GM21529 (cell line): ENCODE data around the gene TCAF1.
"Not testable (repeated sequence)": the region's sequence is repeated elsewhere in the genome, so short reads cannot be mapped to it uniquely, and the experiment has no call there.

Source experiments
- ATAC-seq: cut with Tn5 transposase; IDR thresholded peaks from one replicate; pipeline ENCODE4 v1.9.1; 2021; ENCODE audit not compliant: unreplicated experiment

Gene TCAF1

DNA sequence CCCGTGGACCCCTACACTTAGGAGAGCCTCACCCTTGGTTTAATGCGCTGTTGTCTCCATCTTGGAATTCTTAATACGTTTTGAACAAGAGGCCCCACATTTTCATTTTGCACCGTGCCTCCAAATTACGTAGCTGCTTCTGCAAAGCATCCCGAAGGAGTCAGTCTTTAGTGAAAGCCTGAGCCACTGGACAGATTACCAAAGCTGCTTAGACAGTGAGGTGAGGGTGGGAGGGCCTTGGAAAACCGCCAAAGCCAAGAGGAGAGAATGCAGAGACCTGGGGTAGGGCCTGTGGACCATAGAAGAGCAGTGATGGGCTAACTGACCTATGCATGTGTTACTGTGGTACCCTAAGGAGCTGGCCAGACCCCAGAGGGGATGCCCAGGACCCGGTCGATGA is 4.2 kb upstream of the TCAF1 start:
- no peak for ATAC-seq

DNA sequence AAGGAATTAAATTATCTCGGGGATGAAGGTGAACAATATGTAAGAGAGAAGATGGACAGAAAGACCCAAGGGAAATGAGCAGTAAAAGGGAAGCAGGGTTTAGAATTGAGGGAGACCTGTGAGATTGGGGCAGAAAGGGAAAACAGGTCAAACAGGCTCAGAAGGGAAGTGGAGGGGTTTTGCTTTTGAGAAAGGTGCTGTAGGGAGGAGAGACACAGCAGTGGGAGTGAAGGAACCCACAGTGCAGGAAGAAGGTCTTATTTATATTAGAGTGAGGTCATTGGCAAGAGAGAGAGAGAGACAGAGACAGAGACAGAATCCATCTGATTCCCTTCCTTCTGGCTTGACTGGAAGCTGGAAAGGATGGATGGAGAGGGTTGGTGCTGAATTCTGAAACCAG is 3.5 kb upstream of the TCAF1 start:
- no peak for ATAC-seq

DNA sequence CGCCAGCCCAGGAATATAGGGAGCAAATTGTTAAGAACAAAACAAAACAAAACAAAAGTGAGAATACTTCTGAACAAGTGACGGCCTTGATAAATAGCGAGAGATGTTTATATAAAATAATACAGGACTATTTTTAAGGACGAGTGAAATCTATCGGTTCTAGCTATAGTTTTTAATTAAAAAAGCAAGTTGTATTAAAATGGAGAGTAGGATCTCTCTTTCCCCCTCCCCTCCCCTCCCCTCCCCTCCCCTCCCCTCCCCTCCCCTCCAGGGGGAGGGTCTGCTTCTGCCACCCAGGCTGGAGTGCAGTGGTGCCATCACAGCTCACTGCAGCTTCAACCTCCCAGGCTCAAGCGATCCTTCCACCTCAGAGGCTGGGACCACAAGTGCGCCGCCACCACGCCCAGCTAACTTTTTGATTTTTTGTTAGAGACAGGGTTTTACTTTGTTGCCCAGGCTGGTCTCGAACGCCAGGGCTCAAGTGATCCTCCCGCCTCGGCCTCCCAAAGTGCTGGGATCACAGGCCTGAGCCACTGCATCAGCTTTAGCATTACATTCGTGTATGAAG is 440 bp upstream of the TCAF1 start:
- ATAC-seq = no peak

DNA sequence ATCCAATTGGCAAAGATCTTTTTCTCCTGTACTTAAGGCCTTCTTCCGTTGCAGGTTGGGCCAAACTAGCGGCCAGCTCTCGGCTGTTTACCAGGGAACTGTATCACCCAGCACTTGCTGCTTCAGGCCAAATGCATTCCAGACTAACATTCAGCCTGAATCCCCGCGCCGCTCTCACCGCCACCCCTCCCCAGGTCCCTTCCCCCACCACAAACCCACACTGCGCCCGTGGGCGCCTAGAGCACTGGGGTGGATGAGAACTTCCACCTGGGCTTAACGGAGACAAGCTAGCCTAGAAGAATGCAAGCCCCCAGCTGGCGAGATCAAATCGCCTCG is 676 bp downstream of the TCAF1 start:
- ATAC-seq = no peak

DNA sequence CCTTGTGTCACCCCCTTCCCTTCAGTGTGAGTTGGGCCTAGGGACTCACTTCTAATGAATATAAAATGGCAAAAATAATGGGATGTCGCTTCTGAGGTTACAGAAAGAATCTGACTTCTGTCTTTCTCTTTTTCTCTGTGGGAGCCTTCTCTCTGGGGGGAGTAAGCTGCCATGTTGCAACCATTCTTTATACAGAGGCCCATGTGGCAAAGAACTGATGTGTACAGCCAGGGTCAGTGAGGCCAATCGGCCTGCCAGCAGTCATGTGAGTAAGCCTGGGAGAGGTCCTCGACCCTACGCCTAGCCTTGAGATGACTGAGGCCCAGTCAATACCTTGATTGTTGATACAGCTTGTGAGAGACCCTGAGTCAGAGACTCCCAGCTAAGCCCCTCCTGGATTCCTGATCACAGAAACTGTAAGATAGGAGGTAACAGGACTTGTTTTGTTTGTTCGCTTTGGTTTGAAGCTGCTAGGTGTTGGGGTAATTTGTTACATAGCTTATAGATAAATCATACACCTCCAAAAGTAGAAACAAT is 1.7 kb downstream of the TCAF1 start:
- ATAC-seq = no peak

DNA sequence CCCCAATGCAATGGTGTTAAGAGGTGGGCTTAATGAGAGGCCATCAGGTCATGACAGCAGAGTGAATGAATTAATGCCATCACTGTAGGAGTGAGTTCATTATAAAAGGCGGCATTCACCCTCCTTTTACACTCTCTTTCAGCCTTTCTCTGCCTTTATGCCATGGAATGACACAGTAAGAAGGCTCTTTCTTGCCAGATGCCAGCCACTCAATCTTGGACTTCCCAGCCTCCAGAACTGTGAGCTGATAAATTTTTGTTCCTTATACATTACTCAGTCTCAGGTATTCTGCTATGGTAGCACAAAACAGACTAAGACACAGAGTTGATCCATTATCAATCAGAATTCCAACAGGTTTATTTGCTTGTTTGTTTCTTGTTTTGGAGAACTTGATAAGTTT is 3.2 kb downstream of the TCAF1 start:
- no peak for ATAC-seq

DNA sequence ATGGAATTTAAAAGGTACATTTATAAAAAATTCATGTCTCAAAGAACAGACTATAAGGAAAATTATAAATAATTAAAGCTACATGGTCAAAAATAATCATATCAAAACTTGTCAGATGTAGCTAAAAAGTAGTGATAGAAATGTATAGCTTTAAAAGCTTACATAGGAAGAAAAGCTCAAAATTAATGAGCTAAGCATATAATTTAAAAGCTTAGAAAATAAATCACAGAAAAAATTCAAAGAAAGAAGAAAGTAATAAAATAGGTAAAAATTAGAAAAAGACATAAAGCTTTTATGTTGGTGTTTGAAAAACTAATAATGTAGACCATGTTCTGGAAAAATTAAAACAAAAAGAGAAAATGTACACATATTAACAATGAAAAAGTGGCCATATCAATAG is 5.3 kb downstream of the TCAF1 start:
- no peak for ATAC-seq

DNA sequence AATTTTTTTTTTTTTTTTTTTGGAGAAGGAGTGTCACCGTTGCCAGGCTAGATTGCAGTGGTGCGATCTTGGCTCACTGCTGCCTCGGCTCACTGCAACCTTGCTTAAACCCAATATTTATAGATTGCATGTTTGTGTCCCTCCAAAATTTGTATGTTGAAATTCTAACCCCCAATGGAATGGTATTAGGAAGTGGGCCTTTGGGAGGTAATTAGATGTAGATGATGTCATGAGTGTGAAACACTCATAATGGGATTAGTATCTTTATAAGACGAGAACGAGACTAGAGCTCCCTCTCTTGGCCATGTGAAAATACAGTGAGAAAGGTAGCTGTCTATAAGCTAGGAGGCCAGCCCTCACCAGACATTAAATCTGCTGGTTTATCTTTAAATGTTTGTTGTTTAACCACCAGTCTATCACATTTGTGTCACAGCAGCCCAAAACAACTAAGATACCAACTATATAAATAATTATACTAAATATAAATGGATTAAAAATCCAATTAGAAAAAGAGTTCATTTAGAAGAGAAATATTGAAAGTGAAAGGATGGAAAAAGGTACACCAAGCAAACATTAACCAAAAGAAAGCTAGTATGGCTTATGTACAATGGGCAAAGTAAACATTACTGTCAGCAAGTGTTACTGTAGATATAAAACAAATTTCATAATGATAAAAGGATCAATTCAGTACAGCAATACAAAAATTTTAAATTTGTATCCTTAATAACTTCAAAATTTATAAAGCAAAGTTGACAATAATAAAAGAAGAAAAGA is 9.3 kb downstream of the TCAF1 start:
- ATAC-seq = peak; percentile 100

DNA sequence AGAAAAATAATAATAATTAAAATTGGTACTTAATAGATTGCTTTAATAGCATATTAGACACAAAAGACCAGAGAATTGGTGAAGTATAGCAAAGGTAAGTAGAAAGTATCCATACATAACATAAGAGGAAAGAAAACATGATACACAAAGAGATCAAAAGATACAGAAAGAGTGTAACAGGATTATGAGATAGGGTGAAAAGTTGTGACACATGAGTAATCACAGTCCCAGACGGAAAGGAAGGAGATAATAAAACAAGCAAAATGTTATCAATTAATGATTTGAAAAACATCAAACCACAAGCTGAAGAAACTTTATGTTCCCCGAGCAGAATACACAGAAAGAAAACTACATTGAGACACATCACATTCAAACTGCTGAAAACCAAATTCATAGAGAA is 10.5 kb downstream of the TCAF1 start:
- no peak for ATAC-seq

DNA sequence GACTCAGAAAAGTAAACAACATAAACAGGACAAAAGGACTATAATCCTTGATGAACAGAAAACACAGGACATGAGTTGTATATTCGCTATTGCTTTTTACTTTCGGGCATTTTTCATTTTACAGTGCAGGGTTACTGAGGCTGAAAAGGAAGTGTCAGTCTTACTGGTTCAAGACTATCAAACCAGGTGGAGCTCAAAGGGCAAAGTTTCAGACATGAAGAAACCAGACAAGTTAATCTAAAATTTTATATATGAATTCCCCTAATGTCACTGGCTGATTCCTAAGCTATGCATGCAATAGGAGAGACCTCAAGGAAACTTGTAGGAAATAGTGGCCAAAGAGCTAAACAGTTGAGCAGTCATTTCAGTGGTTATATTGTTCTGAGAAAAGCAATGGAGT is 11.4 kb downstream of the TCAF1 start:
- no peak for ATAC-seq

DNA sequence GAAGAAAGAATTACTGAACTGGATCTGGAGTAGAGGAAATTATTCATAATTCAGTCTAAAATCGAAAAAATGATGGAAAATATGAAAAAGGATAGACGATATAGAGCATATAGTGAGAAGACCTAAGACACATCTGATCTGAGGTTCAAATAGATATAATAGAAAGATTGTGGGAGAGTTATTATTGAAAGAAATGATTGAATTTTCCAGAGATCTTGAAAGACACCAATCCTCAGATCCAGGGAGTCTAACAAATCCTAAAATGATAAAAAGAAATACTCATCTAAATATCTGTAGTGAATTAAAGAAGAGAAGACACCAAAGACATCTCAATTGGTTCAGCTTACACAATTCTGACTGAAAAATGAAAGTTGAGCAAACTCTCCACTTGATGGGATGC is 12.9 kb downstream of the TCAF1 start:
- ATAC-seq = no peak

DNA sequence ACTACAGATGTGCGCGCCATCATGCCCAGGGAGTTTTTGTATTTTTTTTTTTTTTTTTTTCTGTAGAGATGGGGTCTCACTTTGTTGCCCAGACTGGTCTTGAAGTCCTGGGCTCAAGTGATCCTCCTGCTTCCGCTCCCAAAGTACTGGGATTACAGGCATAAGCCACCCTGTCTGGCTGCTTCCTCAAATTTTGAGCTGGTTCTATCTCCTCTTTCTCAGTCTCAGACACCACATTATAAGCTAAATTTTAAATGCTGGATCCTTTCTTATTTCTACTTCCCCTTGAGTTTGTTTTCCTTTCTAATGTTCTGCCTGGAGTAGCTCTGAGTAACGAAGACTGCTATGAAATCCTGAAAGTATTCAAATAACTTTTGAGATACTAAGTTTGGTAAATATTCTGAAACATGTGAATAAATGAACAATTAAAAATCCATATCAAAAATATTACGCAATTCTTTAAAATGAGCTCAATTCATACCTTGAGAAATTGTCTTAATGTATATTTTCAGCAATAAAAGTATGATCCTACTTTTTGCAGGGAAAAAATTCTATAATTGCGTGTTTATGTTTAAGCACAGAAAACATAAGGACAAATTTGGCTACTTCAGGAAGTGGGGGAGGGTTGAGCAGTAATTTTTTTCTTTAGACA is 15.0 kb downstream of the TCAF1 start:
- ATAC-seq = no peak

DNA sequence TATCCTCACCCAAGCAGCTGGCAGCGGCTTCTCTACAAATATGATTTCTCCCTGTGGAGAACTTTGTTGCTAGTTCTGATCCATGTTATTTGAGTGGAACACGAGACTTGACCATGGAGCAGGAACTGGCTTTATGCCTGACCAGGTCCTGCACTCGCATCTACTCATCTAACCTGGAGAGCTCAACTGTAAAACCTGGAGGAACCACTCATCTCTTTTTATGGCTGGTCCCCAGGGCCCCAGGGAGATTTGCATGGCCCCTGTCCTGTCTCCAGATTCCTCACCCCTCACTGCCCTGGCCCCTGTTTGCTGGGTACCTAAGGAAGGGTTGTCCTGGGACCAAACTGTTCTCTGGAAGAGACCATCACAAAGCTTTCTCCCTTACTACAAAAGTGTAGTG is 16.0 kb downstream of the TCAF1 start:
- ATAC-seq = peak; percentile 45

DNA sequence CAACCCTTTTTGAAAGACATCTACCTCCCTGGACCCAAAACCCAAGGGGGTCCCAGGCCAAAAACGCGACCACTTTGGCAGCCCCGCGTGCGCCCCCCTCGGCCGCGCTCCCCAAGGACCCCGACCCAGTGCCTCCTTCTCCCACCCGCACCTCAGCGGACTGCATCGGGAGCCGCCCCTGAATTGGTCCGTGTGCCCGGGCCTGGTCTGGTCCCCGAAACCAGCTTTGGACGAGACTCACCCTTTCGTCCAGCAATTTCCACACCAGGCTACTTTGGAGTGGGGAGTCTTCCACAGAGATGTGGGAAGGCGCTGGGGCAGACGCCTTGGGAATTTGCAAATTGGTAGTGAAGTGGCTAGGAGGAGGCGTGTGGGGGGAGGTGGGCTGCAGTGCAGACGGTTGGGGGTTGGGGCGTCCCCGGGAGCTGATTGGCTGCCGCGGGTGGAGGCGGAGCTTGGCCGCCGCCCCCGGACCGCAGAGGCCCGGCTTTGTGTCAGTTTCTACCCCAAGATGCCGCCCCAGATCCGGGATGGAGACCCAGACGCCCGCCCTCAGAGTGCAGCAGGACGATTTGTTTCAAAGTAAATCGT is 16.9 kb downstream of the TCAF1 start:
- peak; percentile 90 for ATAC-seq

DNA sequence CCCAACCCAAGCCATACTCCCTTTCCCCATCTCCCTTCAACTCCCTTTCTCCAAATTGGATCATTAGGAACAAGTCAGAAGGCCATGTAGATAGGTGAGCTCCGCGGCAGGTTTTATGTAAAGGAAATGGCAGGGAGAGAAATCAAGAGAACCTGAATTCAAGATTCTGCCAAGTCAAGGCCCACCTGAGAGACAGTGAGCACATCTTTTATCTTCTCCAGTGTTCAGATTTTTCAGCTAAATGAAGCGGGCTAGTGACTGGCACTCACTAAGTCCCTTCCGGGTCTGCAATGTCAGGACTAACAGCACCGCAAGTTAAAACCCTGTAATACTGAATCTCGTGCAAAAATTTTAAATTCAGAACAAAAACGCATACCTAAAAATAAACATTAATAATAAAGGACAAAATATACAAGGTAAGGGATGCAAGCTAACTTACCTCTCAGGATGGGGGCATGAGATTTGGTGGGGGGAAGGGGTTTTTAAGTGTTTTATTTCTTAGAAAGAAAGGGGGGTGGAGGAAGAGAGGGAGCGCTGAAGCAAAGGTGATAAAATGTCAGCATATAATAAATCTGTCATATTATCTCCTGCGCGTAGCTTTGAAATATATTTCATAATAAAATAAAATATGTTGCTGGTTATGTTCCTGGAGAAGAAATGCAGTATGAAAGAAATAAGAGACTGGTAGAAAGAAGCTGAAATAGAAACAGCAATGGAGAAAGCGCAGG is 17.6 kb downstream of the TCAF1 start:
- no peak for ATAC-seq

DNA sequence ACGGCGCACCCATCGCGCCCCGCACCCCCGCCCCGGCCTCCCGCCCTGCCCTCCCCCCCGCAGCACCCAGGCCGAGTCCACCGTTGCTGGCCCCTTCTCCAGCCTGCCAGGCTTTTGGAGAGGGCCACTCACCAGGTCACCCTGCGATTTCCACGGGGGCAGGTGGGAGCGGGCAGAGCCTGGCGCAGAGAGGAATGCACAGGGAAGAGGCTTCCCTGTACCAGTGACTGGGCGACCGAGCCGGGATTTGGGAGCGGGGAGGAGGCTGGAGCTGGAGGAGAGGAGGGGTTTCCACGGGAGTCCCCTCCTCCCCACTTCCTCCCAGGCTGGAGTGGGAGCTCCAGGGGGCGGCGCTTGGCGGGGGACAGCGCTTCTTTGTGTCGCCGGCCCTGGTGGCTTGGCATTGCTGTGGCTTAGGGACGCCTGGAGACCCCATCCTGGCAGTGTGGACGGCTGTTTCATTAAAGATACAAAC is 19.3 kb downstream of the TCAF1 start:
- ATAC-seq = no peak

DNA sequence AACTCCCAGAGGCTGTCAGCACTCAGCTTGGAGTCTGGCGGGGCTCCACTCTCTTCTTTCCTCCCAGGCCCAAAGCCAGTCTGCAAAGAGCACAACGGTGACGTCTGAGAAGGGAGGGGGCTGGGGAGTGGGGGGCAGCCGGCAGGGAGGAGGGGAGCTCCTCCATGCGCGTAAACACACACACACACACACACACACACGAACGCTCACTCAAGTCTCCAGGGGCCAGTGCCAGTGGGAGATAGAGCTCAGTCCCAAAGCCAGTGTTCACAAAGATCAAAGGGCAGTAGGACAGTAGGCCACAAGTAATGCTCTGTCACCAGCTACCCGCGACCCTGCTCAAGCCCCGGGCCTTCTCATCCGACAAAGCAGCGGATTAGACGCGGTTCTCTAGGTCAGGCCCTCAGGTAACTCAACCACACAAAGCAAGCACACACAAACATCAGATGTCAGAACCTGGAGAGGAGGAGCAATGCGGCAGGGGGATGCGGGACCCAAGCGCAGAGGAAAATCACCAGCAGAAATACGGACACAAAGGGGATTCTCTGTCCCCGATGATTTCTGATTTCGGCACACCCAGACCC is 19.9 kb downstream of the TCAF1 start:
- no peak for ATAC-seq

DNA sequence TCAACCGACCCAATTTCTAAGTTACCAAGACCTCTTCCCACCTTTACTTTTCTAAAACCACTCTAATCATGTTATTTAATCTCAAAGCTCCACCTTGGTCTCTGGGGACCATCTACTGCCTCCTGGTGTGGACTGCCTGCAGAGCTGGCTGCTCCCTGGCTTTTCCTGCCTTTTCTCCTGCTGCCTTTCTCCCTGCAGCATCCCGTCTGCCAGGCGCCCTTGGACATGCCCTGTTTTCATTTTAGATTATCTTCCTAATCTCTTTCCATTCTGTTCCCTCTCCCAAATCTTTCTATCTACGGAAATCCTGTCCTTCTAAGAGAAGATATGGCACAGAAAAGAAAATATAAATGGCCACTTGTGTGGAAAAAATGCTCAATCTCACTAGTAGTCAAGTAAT is 23.1 kb downstream of the TCAF1 start:
- no peak for ATAC-seq

DNA sequence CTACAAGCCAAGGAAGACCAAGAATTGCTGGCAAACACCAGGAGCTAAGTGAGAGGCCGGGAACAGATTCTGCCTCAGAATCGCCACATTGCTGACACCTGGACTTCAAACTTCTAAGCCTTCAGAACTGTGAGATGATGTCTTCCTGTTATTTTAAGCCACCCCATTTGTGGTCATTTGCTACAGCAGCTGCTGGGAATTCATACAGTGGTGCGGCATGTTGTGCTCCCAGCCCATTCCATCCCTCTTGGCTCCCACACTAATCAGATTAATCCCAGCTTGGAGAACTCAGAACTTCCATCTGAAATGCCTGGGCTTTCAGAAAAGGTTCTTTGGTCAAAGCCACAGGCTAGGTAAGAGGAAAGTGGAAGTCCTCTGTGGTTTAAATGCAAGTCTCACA is 24.9 kb downstream of the TCAF1 start:
- ATAC-seq = no peak

DNA sequence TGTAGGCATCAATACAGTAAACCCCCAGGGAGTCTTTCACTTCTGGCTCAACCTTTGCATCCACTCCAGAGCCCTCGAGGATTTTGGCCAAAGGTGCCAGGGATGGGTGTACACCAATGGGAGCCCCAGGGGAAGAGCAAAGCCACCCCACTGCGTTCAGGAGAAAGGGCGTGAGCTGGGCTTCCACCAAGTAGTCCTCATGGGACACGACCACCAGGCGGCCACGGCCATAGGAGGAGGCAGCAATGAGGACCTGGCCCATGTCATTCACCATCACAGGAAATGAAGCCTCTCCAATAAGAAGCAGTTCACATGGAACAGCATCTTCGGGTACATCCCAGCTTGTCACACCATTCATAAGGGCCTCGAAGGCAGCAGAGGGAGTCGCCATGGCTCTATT is 25.8 kb downstream of the TCAF1 start:
- no peak for ATAC-seq

DNA sequence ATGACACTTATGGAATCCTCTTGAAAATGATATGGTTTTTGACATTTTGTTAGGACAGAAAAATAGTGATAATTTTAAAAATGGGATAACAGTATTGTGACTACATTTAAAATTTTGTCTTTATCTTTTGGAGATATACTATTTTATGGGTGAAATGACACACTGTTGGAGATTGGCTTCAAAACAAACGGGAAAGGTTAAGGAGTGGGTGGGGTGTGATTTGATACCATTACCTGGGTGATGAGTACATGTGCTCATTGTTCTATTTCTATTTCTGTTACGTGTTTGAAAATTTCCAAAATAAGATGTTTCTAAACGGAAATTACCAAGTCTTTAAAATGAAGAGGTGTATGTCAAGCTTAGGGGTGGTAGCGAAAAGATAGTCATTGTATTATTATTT is 28.7 kb downstream of the TCAF1 start:
- not testable (repeated sequence) for ATAC-seq
